Lung (tissue), 12 donors: ENCODE results near the gene PLCG2. TPM values are rescaled to one million over a fixed set of nuclear protein-coding genes. Genes with fewer than 3 reads are reported as not detected.

ENCODE experiments used
- ATAC-seq: fragments of 200-7000 bp; cut with Tn5 transposase; one replicate; pipeline ENCODE4 v1.9.1; 2020; ENCODE audit warnings: moderate number of reproducible peaks; ENCODE audit not compliant: insufficient read depth, low FRiP score
- DNase-seq, 3 donors: peaks; one replicate each; pipeline ENCODE4 v3.0.0-alpha.2; 2013 to 2017
- H3K27ac ChIP-seq, 2 donors: one replicate each; pipeline ENCODE4 v1.5.1; 2013; ENCODE audit warnings: mild to moderate bottlenecking in 2 of 2, moderate library complexity in 2 of 2, control low read depth in 1 of 2, inconsistent platforms in 1 of 2, low read depth in 1 of 2, low read length in 1 of 2
- H3K27me3 ChIP-seq, 3 donors: one replicate each; pipeline ENCODE4 v1.5.1; 2013; ENCODE audit warnings: low read length in 2 of 3; ENCODE audit not compliant: control insufficient read depth in 3 of 3, insufficient read depth in 3 of 3
- H3K36me3 ChIP-seq, 4 donors: one replicate each; pipeline ENCODE4 v1.5.1; 2013; ENCODE audit warnings: low read length in 4 of 4, mild to moderate bottlenecking in 1 of 4, moderate library complexity in 1 of 4; ENCODE audit not compliant: control insufficient read depth in 4 of 4, insufficient read depth in 4 of 4
- H3K4me1 ChIP-seq, 5 donors: one replicate each; pipeline ENCODE4 v1.5.1; 2013; ENCODE audit warnings: low read length in 5 of 5, mild to moderate bottlenecking in 2 of 5, moderate library complexity in 1 of 5; ENCODE audit not compliant: control insufficient read depth in 5 of 5, insufficient read depth in 5 of 5
- H3K4me3 ChIP-seq: one replicate; pipeline ENCODE4 v1.5.1; 2013; ENCODE audit warnings: mild to moderate bottlenecking, control low read depth, moderate library complexity
- H3K9ac ChIP-seq, 2 donors: one replicate each; pipeline ENCODE4 v1.5.1; 2013; ENCODE audit warnings: low read length in 2 of 2, control low read depth in 1 of 2; ENCODE audit not compliant: insufficient read depth in 1 of 2
- H3K9me3 ChIP-seq, 4 donors: one replicate each; pipeline ENCODE4 v1.5.1; 2013; ENCODE audit warnings: low read length in 3 of 4, mild to moderate bottlenecking in 1 of 4, moderate library complexity in 1 of 4; ENCODE audit not compliant: control insufficient read depth in 4 of 4, insufficient read depth in 3 of 4
- CTCF ChIP-seq: IDR thresholded peaks from 2 replicates; pipeline ENCODE4 v1.5.1; 2012; ENCODE audit warnings: mild to moderate bottlenecking; ENCODE audit errors: control extremely low read depth, extremely low read depth
- WGBS, 2 donors: extraction: QIAGEN DNeasy Blood & Tissue Kit; methylation state at CpG; one replicate each; pipeline ENCODE4 v1.1.7; 2013; 5-methylcytosine and 5-hydroxymethylcytosine counted together
- polyA plus RNA-seq, 2 donors: library from polyadenylated mRNA; stranded (reverse); fragments of 200-250 nt; gene quantifications; one replicate each; pipeline ENCODE4 v1.2.1, GENCODE V29; 2013
- total RNA-seq, 2 donors: library from RNA; depleted of rRNA in 1 of 2; stranded (reverse); fragments of >200 nt in 1 of 2; gene quantifications; one replicate each; pipeline ENCODE4 v1.2.1, GENCODE V29; 2014 to 2021
- donor health status: control.
- donor health status: control.
- donor health status: Bipolar disorder and iron deficiency.
- donor health status: healthy.
- donor health status: DM: yes; HTN: yes; CAD: no.

PLCG2 gene
- total and polyA plus RNA-seq, 4 donors = 8.8 to 41.0 (median 29.4) TPM

GRCh38 chr16:81807767-81808358 lies 28.8 kb downstream of the PLCG2 start:
- H3K36me3 ChIP-seq = no peaks in the 10 kb centered on the region
- H3K9ac ChIP-seq = no peak overlapping the region
- no peak for TF ChIP-seq CTCF
- H3K27ac ChIP-seq = no peak overlapping the region
- peaks cover 0 to 5% (median 0%) of the 10 kb centered on the region in 5 donors for H3K4me1 ChIP-seq
- no peak overlapping the region for H3K4me3 ChIP-seq
- no peaks in the 10 kb centered on the region for H3K27me3 ChIP-seq
- peaks cover 0 to 2% (median 0%) of the 10 kb centered on the region in 4 donors for H3K9me3 ChIP-seq
- WGBS, 2 donors = 83 to 87% methylated on average over 4 of the region's 4 CpGs
- DNase-seq (no peak), ATAC-seq (no peak)

DNA sequence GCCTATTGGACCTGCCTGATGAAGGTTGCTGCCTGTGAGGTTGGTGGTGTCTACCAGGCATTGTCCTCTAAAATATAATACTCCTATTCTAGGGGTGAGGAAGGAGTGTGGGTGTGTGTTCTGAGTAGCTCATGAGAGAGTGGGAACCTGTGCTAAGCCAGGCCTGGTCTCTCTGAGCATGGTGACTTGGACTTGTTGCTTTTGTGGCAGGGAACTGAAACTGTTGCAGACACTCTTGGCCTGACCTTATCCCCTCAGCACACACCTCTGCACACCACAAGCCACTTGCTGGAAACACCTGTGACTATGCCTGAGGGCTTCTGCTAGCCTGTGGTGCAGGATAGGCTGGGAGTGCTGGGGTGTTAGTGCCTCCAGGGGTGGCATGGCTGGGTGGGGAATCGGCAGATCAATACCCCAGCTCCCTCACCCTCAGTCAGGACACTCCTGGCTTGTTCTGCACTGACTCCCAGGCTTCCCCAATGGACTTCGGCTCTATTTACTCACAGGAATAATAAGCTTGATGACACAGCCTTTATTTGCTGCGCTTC lies 29.9 kb downstream of the PLCG2 start:
- no peaks in the 10 kb centered on the region for H3K27me3 ChIP-seq
- H3K36me3 ChIP-seq = no peaks in the 10 kb centered on the region
- no peak overlapping the region for H3K4me3 ChIP-seq
- ATAC-seq = no peak
- WGBS, 2 donors = 79 to 85% methylated on average over 3 of the region's 3 CpGs
- no peak overlapping the region for H3K27ac ChIP-seq
- peaks cover 0 to 5% (median 0%) of the 10 kb centered on the region in 5 donors for H3K4me1 ChIP-seq
- TF ChIP-seq CTCF = no peak
- H3K9me3 ChIP-seq = peaks cover 0 to 6% (median 0%) of the 10 kb centered on the region in 4 donors
- no peak overlapping the region for H3K9ac ChIP-seq
- no peak for DNase-seq

- H3K4me3 ChIP-seq = no peak overlapping the region
- WGBS, 2 donors = 74 to 82% methylated on average over 4 of the region's 4 CpGs
These were observed 30.5 kb downstream of the PLCG2 start for GRCh38 chr16:81809567-81809966.

More at GRCh38 chr16:81809567-81809966, 30.5 kb downstream of the PLCG2 start:
- Histone ChIP-seq H3K27me3 (no peaks in the 10 kb centered on the region), H3K9me3 (peaks cover 0 to 6% (median 0%) of the 10 kb centered on the region in 4 donors), H3K27ac (no peak overlapping the region), H3K36me3 (no peaks in the 10 kb centered on the region), H3K4me1 (peaks cover 0 to 5% (median 0%) of the 10 kb centered on the region in 5 donors), H3K9ac (no peak overlapping the region)
- ATAC-seq (no peak), DNase-seq (no peak)
- TF ChIP-seq CTCF = no peak
